SH-SY5Y (cell line): Measurements from ENCODE around the gene AMBRA1.

Experiments
- GATA2 ChIP-seq: IDR thresholded peaks from 2 replicates; pipeline ENCODE4 v1.6.1; 2011; ENCODE audit warnings: mild to moderate bottlenecking, low read depth, low read length
- GATA3 ChIP-seq: IDR thresholded peaks from 2 replicates; pipeline ENCODE4 v1.6.1; 2011; ENCODE audit warnings: low read depth, mild to moderate bottlenecking, low read length, moderate library complexity

AMBRA1 gene

DNA sequence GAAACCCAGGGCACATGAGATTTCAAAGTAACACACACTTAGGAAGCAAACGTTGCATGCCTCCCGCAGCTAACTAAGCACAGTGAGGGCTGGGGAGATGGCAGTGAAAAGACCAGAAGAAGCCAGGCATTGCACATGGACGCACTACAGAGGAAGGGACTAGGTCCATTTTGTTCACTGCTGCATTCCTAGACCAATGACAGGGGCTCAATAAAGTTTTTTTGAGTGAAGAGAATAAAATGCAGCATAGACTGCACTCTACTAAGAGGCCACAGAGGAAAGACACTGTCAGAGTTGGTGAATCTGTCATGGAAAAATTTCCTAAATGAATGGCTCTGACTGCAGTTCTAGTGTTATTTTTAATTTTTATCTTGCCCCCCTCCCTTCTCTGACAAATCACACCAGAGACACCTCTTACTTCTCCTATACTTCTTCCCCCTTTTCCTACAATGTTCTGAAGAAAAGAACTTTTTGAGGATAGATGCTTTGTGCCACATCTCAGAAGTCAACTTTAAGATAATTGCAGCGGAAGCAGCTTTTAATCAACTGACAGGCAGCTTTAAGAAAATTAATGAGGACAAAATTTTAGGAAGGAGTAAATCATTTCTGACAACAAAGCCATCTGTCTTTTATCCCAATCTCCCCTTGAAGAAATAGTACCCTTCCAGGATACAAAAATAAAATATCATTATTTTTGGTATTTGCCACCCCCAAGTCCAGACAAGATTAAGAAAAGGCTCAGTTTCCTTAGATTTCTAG is 167.4 kb downstream of the AMBRA1 start:
- TF ChIP-seq GATA2 (no peak), GATA3 (no peak)

DNA sequence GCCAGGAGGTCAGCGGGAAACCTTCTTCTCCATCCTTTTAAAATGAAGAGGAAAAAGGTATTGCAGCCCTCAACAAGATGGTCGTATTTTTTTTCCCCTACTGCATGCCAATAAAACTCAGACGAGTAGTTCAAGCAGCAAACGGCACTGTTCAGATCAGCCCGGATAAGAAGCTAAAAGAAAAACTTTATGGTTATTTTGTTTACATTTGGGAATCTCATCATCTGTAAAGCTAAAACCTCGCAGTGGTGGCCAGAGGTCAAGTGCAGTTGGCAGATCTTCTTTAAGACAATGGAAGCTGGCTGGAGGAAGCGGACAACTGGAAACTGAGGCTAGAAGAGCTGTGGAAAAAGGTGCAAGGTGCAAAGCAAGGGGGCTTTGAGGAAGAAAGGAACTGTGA is 171.2 kb downstream of the AMBRA1 start:
- TF ChIP-seq GATA3 (no peak), GATA2 (no peak)

DNA sequence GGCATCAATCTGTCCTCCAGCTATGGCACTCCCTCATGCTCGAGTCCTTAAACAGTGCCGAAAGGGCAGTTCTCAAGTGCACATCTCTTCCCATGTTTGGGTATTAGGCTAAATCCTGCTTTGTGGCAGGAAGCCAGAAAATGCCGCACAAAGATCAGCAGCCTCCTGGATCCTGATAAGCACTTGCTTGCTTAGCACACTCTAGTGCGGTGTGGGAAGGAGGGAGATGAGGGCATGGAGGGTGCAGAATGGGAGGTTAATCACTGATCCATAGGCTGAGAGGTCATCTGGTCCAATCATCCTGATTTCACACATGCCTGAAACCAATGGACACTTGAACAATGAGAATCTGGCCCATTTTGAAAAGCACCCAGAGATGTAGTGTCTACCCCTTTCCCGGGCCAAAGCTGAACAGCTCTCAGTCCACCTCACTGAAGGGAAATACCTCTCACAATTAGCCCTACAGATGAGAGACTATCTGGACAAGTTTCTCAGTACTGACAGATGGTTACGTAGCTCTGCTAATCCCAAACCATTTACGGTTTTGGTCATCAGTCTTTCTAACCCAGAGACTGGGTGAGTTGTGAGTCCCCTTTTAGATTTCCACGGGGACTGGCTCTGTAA is 172.5 kb downstream of the AMBRA1 start:
- no peak for TF ChIP-seq GATA3
- no peak for TF ChIP-seq GATA2

DNA sequence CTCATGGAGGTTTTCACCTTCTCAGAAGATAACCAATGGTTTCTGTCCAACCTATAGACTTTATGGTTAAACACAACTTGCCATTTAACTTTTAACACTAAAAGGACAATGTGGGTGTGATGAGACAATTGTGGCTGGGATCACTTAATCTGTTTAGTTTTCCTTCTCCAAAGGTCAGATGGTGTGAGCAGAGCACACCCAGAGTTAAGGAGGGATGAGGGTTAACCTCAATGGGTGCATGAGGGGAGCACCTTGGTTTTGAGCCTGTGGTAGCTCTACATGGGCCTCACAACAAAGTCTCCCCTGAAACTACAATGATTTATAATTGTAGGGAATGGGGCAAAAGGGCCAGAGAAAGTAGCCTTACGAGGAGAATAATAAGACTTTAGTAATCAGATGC is 173.3 kb downstream of the AMBRA1 start:
- TF ChIP-seq GATA2 (no peak), GATA3 (no peak)

DNA sequence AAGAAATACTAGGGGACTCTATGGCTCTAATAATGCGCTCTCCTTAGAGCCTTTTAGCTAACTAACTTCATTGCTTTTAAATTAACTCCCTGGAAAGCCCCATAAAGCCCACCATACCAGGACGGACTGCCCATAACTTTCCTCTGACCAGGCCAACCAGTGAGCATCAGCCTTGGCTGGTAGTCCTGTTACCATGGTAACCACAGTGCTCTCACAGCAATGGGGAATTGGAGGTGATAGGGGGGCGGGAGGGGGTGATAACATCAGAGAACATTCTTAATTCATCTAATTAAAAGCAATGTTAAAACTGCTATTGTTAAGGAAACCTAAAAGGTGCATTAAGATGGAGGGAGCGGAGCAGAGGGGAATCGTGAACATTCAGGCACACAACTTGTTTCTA is 175.1 kb downstream of the AMBRA1 start:
- TF ChIP-seq GATA3 (no peak), GATA2 (no peak)

DNA sequence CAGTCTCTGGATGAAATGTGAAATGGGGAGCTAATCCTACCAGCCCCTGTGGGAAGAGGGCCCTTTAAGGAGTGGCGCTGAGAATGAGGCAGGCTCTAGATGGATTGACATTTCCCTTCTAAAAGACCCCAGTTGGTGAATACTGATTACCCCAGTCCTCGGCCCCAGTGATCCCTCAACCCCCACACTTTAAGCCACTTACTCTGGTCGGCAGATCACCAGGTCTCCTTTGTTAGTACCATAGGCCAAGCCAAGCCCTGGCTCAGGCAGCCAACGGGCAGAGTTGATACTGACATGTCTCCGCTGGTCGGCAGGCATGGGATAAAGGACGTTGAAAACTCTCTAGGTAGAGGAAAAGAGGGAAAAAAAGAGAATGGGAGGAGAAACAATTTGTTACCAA is 176.1 kb downstream of the AMBRA1 start:
- TF ChIP-seq GATA3 (no peak), GATA2 (no peak)

DNA sequence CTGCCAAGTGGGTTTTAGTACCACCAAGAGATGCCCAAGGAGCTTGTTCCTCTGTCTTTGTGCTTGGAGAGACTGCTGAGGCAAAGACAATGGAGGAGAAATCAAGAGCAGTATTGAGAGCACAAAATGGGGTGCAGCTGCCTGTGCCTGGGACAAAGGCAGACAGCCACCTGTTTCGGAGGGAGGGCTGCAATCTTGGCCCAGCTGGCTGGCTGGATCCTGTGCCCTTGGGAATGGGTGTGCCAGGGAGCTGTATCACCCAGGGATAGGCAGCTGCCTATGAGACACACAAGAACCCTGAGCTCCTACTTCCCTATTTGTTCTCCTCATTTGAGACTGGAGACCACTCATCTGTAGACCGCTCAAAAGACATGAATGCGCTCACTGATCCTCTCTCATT is 178.9 kb downstream of the AMBRA1 start:
- TF ChIP-seq GATA3 = no peak
- TF ChIP-seq GATA2 = no peak

DNA sequence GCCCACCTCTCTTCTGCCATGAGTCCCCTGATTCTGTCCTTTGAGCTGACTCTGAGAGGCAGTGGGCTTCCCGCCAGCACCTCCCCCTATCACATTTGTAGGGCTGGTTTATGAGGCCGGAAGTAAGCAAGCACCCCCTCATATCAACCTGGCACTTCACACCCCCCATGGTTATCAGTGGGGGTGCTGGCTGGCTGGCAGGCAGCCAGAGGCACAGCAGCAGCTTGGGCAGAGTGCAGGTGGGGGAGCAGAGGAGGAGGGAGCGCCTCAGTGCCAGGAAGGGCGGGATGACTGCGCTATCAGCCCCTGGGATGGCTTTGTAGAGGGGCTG is 179.4 kb downstream of the AMBRA1 start:
- TF ChIP-seq GATA2 (no peak), GATA3 (no peak)

DNA sequence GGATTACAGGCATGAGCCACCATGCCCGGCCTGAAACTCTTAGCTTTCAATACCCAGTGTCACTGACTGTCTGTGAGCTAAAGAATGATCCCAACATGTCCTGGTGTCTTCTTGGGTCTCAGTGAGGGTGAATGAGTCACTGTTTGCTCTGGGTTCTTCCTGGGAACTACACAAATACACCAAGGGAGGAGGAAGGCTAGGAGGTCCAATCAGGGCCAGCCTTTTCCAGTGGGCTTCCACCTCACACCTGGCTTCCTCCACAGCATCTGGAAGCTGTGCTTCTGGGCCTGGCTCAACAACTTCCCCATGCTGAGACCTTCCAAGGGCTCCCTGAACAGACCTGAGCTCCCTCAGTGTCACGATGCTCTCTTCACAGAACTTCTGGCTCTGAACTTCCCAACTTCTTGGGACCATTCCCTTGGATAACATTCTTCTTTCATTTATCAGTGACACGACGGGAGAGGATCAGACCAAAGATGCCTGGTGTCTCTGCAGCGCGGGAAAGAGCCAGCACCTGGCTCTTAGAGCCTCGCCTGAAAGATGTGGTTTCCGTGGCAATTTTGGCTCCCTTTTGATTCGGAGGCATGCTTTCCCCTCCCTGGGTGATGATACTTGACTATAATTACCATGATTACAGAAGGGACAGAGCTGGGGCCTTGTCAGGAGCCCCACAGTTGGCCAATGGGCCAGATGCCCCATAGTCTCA is 179.9 kb downstream of the AMBRA1 start:
- no peak for TF ChIP-seq GATA3
- TF ChIP-seq GATA2 = no peak

DNA sequence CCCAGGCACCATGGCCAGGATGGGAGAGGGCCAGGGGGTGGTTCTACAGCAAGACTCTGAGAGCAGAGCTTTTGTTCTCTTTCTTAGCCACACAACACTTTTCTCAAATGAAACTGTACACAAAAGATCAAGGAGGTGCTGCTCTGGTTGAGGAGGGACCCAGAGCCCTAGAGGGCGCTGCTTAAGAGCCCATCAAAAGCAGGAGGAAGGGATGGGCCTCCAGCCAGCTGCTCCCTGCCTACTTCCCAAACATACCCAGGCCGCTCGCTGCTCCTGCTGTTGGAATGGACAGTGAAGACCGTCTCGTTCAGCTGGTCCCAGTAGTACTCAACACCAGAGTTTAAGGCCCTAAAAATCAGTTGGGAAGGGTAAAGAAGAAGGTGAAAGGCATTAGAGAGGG is 183.8 kb downstream of the AMBRA1 start:
- TF ChIP-seq GATA3 (no peak), GATA2 (no peak)

DNA sequence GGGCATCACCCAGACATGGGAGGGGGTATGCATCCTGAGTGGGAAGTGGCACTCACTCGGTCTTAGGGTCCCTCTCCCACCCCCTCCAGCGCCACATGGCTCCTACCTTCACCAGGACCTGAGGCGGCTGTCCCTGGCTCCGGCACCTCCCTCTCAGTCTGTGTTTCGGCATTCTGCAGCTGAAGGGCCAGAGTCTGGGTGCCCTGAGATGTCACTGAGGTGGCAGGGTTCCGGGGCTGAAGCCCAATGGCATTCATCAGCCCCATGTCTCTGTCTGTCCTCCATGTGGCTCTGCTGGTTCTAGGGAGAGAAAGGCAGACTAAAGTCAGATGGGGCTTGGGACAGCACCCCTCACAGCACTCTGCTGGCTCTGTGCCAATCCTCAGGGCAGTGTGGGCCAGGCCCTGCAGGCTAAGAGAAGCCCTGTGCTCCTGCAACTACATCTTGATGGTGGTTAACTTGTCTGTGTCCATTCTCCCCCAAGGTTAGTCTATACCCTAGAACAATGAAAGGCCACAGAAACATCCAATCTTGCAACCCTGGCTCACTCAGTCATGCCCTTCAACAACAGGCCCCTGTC is 185.3 kb downstream of the AMBRA1 start:
- no peak for TF ChIP-seq GATA2
- no peak for TF ChIP-seq GATA3

DNA sequence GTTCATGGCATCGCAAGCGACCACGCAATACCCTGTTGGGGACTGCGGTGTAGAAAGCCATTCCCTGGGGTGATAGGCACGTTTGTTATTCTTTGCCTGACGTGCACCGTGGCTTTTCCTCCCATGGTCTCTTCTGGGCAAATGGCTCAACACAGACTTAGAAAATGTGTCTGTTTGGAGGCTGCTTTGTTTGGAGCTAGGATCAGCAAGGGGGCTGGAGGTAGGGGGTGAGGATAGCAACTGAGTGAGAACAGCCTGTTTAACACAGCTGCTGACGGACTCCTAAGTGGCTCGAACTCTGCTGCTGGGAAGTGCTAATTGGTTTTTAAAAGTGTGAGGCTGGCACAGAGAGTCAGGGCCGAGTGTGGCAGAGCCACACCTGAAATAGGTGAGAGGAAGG is 186.2 kb downstream of the AMBRA1 start:
- no peak for TF ChIP-seq GATA3
- TF ChIP-seq GATA2 = no peak

DNA sequence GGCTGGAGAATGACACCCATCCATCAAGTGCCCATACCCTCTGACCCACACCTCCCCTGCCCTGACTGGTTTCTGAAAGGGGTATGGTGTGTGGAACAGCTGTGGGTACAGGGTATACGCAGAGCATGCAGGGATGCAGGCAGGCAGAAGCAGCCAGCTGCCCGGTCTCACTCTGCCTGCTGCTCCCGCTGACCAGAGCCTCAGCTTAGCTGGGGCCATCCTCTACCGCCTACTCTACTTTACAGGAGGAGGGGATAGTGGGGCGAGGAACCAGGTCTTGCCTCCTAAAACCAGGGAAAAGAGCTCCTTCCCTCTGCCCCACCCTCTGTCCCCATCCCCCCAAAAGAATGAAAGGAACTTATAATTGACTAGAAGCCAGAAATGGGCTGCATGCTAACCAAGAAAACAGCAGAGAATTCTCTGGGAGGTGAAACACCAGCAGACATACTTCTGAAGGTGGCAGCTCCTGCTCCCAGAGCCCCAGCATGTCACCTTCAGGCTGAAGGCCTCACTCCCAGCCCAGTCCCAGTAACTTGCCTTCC is 189.3 kb downstream of the AMBRA1 start:
- no peak for TF ChIP-seq GATA3
- TF ChIP-seq GATA2 = no peak
